Measurements from ENCODE around the gene TSNAXIP1.

Gene TSNAXIP1

DNA sequence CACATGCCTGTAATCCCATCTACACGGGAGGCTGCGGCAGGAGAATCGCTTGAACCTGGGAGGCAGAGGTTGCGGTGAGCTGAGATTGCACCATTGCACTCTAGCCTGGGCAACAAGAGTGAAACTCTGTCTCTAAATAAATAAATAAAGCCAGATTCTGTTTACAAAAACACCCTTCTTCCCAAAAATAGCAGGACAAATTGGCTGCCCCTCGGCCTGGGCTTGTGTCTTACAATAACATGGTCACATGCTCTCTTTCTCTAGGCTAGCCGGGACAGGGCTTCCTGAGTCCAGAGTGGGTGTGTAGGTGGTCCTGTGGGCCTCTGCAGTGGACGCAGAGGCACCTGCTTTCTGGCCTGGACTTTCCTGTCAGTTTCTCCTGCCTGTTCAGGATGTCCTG lies 63.0 kb downstream of the TSNAXIP1 start:
- no peak overlapping the region for H3K9ac ChIP-seq (ENCODE audit: low read length)
- peaks cover 20% of the 10 kb centered on the region for H3K79me2 ChIP-seq (ENCODE audit: insufficient read depth, low read length)
- no peaks in the 10 kb centered on the region for H3K27me3 ChIP-seq (ENCODE audit: low read length)
- H3K27ac ChIP-seq (ENCODE audit: low read depth, low read length): no peak overlapping the region
- no peak overlapping the region for H3K4me3 ChIP-seq (ENCODE audit: insufficient read depth, low read length, poor library complexity, severe bottlenecking)
- TF ChIP-seq EZH2phosphoT487 (conservative IDR thresholded peaks at IDR 0.05; ENCODE audit: low read length): no peak
- TF ChIP-seq, protein P1, sequence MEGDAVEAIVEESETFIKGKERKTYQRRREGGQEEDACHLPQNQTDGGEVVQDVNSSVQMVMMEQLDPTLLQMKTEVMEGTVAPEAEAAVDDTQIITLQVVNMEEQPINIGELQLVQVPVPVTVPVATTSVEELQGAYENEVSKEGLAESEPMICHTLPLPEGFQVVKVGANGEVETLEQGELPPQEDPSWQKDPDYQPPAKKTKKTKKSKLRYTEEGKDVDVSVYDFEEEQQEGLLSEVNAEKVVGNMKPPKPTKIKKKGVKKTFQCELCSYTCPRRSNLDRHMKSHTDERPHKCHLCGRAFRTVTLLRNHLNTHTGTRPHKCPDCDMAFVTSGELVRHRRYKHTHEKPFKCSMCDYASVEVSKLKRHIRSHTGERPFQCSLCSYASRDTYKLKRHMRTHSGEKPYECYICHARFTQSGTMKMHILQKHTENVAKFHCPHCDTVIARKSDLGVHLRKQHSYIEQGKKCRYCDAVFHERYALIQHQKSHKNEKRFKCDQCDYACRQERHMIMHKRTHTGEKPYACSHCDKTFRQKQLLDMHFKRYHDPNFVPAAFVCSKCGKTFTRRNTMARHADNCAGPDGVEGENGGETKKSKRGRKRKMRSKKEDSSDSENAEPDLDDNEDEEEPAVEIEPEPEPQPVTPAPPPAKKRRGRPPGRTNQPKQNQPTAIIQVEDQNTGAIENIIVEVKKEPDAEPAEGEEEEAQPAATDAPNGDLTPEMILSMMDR (IDR thresholded peaks at IDR 0.05; ENCODE audit: insufficient read depth, low read length, poor library complexity, severe bottlenecking): no peak
- no peak overlapping the region for H3K4me2 ChIP-seq (ENCODE audit: low read depth, low read length, poor library complexity, severe bottlenecking)
- H4K20me1 ChIP-seq (ENCODE audit: low read depth, low read length): no peaks in the 10 kb centered on the region
- H3F3A ChIP-seq (ENCODE audit: insufficient read depth): peaks cover 21% of the 10 kb centered on the region
- no peaks in the 10 kb centered on the region for H3K9me3 ChIP-seq (ENCODE audit: insufficient read depth, low read length)
- no peaks in the 10 kb centered on the region for H3K36me3 ChIP-seq (ENCODE audit: low read length)
- H2AFZ ChIP-seq (ENCODE audit: low read depth, low read length, severe bottlenecking): no peak overlapping the region
- no peaks in the 10 kb centered on the region for H3K9me2 ChIP-seq (replicated peaks; ENCODE audit: insufficient read depth, low read length)

DNA sequence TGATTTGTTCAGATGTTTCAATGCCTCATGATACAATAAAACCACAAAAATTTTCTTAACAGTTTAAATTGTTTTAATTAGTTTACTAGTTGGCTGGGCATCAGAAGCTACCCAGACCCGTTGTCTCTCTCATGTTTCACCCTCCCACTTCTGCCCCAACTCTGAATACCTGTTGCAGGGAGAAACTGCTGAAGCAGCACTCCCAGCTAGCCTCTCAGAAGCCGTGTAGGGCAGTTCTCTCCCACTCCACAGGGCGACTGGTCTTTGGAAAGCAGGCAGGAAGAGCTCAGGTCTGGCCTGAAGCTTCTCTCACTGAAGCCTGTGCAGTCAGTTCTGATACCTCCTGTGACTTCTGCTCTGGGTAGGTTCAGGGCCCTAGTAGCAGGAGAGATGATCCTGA lies 64.6 kb downstream of the TSNAXIP1 start:
- H2AFZ ChIP-seq (ENCODE audit: low read depth, low read length, severe bottlenecking): no peak overlapping the region
- no peaks in the 10 kb centered on the region for H3K9me2 ChIP-seq (replicated peaks; ENCODE audit: insufficient read depth, low read length)
- H3K27me3 ChIP-seq (ENCODE audit: low read length): no peaks in the 10 kb centered on the region
- no peak overlapping the region for H3K27ac ChIP-seq (ENCODE audit: low read depth, low read length)
- TF ChIP-seq, protein P1 (IDR thresholded peaks at IDR 0.05; ENCODE audit: insufficient read depth, low read length, poor library complexity, severe bottlenecking): no peak
- no peak for TF ChIP-seq EZH2phosphoT487 (conservative IDR thresholded peaks at IDR 0.05; ENCODE audit: low read length)
- no peak overlapping the region for H3K9ac ChIP-seq (ENCODE audit: low read length)
- peaks cover 33% of the 10 kb centered on the region for H3K79me2 ChIP-seq (ENCODE audit: insufficient read depth, low read length)
- H3K4me3 ChIP-seq (ENCODE audit: insufficient read depth, low read length, poor library complexity, severe bottlenecking): no peak overlapping the region
- H4K20me1 ChIP-seq (ENCODE audit: low read depth, low read length): no peaks in the 10 kb centered on the region
- no peaks in the 10 kb centered on the region for H3K36me3 ChIP-seq (ENCODE audit: low read length)
- no peak overlapping the region for H3K4me2 ChIP-seq (ENCODE audit: low read depth, low read length, poor library complexity, severe bottlenecking)
- peaks cover 21% of the 10 kb centered on the region for H3F3A ChIP-seq (ENCODE audit: insufficient read depth)
- H3K9me3 ChIP-seq (ENCODE audit: insufficient read depth, low read length): no peaks in the 10 kb centered on the region

DNA sequence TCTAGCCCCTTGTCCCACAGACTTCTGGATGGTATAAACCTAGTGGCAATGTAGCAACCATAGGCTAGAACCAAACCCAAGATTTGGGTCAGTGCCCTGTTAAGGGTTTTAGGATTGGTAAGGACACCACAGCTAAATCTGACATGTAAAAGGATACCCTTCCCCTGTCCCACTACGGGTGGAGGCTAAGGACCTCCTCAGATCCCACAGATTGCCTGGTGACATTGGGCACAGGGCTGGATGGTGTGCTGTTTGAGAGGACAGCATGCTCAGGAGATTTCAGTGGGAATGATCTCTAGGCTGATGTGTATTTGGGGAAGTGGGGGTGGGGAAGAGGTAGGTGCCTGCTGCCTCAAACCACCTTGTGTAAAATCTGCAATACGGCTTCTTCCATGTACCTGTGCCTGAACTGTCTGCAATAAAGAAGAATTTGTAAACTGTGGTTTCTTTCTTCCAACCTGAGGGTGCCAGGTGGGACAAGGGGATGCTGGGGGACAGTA lies 65.5 kb downstream of the TSNAXIP1 start:
- Histone ChIP-seq H3K9ac (ENCODE audit: low read length) (peak overlapping the region; percentile 90), H3K27ac (ENCODE audit: low read depth, low read length) (peak overlapping the region; percentile 47), H3K79me2 (ENCODE audit: insufficient read depth, low read length) (peaks cover 35% of the 10 kb centered on the region), H3K27me3 (ENCODE audit: low read length) (no peaks in the 10 kb centered on the region), H2AFZ (ENCODE audit: low read depth, low read length, severe bottlenecking) (peak overlapping the region; percentile 84), H4K20me1 (ENCODE audit: low read depth, low read length) (no peaks in the 10 kb centered on the region), H3K36me3 (ENCODE audit: low read length) (no peaks in the 10 kb centered on the region), H3K9me3 (ENCODE audit: insufficient read depth, low read length) (no peaks in the 10 kb centered on the region), H3K4me3 (ENCODE audit: insufficient read depth, low read length, poor library complexity, severe bottlenecking) (no peak overlapping the region), H3K4me2 (ENCODE audit: low read depth, low read length, poor library complexity, severe bottlenecking) (peak overlapping the region; percentile 85), H3F3A (ENCODE audit: insufficient read depth) (peaks cover 21% of the 10 kb centered on the region), H3K9me2 (replicated peaks; ENCODE audit: insufficient read depth, low read length) (no peaks in the 10 kb centered on the region)
- no peak for TF ChIP-seq EZH2phosphoT487 (conservative IDR thresholded peaks at IDR 0.05; ENCODE audit: low read length)
- TF ChIP-seq, protein P1 (IDR thresholded peaks at IDR 0.05; ENCODE audit: insufficient read depth, low read length, poor library complexity, severe bottlenecking): no peak
